Epithelial cell of proximal tubule (primary cell): Measurements from ENCODE around the gene AMOTL1. TPM values are rescaled to one million over a fixed set of nuclear protein-coding genes. Genes with fewer than 3 reads are reported as not detected.

ENCODE experiments used
- DNase-seq: peaks from one replicate; pipeline ENCODE4 v3.0.0-alpha.2; 2011; ENCODE audit warnings: low read depth
- H3K4me3 ChIP-seq: 2 replicates; pipeline ENCODE4 v1.5.1; 2011; ENCODE audit warnings: low read depth, mild to moderate bottlenecking, low read length
- CTCF ChIP-seq: conservative IDR thresholded peaks from 2 replicates; pipeline ENCODE4 v1.5.1; 2012; ENCODE audit warnings: low read depth, mild to moderate bottlenecking, low read length
- total RNA-seq: library from RNA; depleted of rRNA; stranded (reverse); fragments of >200 nt; gene quantifications from 2 replicates; pipeline ENCODE4 v1.2.3, GENCODE V29; 2015

AMOTL1 gene
- total RNA-seq, 1 donor from 2014 or later = 31.8 TPM

- no peak for TF ChIP-seq CTCF
- no peak for DNase-seq
- H3K4me3 ChIP-seq = no peak overlapping the region
Observed at GRCh38 chr11:94728541-94728940, 39.6 kb upstream of the AMOTL1 start.

- no peak for TF ChIP-seq CTCF
- no peak overlapping the region for H3K4me3 ChIP-seq
- no peak for DNase-seq
Observed at GRCh38 chr11:94728966-94729751, 39.0 kb upstream of the AMOTL1 start.

GRCh38 chr11:94730153-94730552, 38.0 kb upstream of the AMOTL1 start:
- no peak overlapping the region for H3K4me3 ChIP-seq
- TF ChIP-seq CTCF = no peak
- no peak for DNase-seq

GRCh38 chr11:94731880-94732601, 36.1 kb upstream of the AMOTL1 start:
- no peak for DNase-seq
- TF ChIP-seq CTCF = no peak
- H3K4me3 ChIP-seq = no peak overlapping the region

GRCh38 chr11:94732617-94733281, 35.4 kb upstream of the AMOTL1 start:
- no peak for DNase-seq
- TF ChIP-seq CTCF = no peak
- H3K4me3 ChIP-seq = no peak overlapping the region

GRCh38 chr11:94734563-94735275, 33.4 kb upstream of the AMOTL1 start:
- no peak overlapping the region for H3K4me3 ChIP-seq
- no peak for DNase-seq
- no peak for TF ChIP-seq CTCF
